NB4 (cell line): Measurements from ENCODE around the gene NATD1.
A peak's percentile ranks its signal among the peaks of the same experiment; 100 is the strongest.

ENCODE experiments used
- DNase-seq: peaks from one replicate; pipeline ENCODE4 v3.0.0; 2010; ENCODE audit warnings: low read depth
- H3K4me3 ChIP-seq: one replicate; pipeline ENCODE4 v1.5.1; 2011; ENCODE audit warnings: mild to moderate bottlenecking, low read depth, low read length, moderate library complexity
- MYC ChIP-seq: IDR thresholded peaks from 2 replicates; pipeline ENCODE4 v1.6.1; 2011; ENCODE audit warnings: low read depth, low read length
- POLR2A ChIP-seq: IDR thresholded peaks from 2 replicates; pipeline ENCODE4 v1.6.1; 2011; ENCODE audit warnings: mild to moderate bottlenecking; ENCODE audit not compliant: insufficient read length; ENCODE audit errors: extremely low read depth
- TF ChIP-seq, protein P1 (sequence below): IDR thresholded peaks from one replicate; pipeline ENCODE4 v1.5.1; 2012; ENCODE audit warnings: low read depth, low read length
- TF ChIP-seq, protein P2 (sequence below): IDR thresholded peaks from 2 replicates; pipeline ENCODE4 v1.6.1; 2011; ENCODE audit warnings: low read depth, low read length

NATD1 gene

DNA sequence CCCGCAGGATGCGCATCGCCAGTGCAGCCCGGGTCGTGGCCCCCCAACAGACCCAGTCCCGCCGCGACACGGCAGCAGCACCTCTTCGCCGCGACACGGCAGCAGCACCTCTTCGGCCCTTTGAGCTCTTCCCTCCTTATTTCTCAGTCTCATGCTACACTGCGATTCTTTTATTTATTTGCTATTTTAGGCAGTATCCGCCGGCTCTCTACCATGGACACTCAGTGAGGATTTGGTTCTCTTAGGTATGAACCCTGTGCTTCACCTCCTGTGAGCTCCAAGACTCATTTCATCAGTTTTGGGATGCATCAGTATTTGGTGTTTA, 23.0 kb upstream of the NATD1 start:
- no peak overlapping the region for H3K4me3 ChIP-seq
- TF ChIP-seq POLR2A (no peak), MYC (no peak)
- TF ChIP-seq, protein P1, sequence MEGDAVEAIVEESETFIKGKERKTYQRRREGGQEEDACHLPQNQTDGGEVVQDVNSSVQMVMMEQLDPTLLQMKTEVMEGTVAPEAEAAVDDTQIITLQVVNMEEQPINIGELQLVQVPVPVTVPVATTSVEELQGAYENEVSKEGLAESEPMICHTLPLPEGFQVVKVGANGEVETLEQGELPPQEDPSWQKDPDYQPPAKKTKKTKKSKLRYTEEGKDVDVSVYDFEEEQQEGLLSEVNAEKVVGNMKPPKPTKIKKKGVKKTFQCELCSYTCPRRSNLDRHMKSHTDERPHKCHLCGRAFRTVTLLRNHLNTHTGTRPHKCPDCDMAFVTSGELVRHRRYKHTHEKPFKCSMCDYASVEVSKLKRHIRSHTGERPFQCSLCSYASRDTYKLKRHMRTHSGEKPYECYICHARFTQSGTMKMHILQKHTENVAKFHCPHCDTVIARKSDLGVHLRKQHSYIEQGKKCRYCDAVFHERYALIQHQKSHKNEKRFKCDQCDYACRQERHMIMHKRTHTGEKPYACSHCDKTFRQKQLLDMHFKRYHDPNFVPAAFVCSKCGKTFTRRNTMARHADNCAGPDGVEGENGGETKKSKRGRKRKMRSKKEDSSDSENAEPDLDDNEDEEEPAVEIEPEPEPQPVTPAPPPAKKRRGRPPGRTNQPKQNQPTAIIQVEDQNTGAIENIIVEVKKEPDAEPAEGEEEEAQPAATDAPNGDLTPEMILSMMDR, result no peak
- TF ChIP-seq, protein P2, sequence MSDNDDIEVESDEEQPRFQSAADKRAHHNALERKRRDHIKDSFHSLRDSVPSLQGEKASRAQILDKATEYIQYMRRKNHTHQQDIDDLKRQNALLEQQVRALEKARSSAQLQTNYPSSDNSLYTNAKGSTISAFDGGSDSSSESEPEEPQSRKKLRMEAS, result no peak
- DNase-seq, result no peak

DNA sequence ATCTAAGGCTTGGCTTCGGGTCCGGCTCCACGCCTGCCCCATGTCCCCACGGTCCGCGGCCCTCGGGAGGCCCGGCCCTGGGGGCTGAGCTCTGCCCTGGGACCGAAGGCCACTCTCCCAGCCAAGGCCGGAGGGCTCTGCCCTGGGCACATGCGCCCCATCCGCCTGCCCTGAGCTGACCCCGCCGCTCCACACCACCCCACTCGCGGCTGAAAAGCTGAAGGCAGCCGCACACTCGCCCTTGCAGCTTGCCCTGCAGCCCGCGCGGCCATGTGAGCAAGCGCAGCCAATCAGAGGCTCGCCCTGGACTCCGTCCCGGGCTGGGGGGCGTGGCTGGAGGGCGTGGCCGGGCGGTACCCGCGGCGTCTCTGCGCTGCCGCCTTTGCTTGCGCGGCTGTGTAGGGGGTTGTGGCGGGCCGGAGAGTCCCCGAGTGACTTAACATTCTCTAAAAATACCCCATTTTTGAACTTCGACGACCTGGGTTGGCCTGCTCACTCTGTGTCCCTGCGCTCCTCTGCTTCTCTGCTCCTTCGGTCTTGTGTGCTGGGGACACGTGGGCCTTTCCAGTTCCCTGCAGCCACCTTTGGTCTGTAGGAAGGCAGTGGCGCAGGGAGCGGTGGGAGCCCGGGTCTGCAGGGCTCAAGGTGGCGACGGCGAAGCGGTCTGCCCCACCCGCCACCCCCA, 22.5 kb upstream of the NATD1 start:
- H3K4me3 ChIP-seq, result peak overlapping the region; percentile 56
- peak; percentile 89 for DNase-seq
- TF ChIP-seq, protein P1, result no peak
- TF ChIP-seq POLR2A (peak; percentile 60), MYC (no peak; the same call in none of the 2 replicates)
- TF ChIP-seq, protein P2, result peak; percentile 77

DNA sequence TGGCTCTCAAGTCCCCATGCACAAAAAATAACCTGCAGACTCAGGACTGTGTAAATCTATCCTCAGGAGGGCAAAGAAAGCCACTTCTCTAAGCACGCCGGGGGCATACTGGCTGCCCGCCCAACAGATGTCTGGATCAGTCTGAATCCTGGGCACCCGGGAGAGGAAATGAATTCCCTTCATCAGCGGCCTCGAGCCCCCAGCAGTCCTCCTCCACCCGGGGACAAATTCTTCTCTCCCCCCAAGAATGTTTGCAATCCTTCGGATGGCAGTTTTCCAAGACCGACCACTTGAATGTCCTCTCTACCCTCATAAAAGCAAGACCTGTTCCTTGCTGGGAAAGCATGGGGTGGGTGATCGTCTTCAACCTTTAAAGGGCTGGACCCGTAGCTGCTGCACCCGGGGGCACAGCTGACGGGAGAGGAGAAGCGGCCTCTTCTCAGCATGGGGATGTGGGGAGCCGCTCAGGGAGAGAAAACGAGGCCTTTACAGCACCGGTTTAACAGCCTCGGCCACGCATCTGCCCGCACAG, 21.9 kb upstream of the NATD1 start:
- TF ChIP-seq, protein P2, result no peak
- TF ChIP-seq, protein P1, result no peak
- no peak for TF ChIP-seq MYC
- TF ChIP-seq POLR2A, result no peak
- DNase-seq, result peak; percentile 30
- H3K4me3 ChIP-seq, result peak overlapping the region; percentile 56

DNA sequence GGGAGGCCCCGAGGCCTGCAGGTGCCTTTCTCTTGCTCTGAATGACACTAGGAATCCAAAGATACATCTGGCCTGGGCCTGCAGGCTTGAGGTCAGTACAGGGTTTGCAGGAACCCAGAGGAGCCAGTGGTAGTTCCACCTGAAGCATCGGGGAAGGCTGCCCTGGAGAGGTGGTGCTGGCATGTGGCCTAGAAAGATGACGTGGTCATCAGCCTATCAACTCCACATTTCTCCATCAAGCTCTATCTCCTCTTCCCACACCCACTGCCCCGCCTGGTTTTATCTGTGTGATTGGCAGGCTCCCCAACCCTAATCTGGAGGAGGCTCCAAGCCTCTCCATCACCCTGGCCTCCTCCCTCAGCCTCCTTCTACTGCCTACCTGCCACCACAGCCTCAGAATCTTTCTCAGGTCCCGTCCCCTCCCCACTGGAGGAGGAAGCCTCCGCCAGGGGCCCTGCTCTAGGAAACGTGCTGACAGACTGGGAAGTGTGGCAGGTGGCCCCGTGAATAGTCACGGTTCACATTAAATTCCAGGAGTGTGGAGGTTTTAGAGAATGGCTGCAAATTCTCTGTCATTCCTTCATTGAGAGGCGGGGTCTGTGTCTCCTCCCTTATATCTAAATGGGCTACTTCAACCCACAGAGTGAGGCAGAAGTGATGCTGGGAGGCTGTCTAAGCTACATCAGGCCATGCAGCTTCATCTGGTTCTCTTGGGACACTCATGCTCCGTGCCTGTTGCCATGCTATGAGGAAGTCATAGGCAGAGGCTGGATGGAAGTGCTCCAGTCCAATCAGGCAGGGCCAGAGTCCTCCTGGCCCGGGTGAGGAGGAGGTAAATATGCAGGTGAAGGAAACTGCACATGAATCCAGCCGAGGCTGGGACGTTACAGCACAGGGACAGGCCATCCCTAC, 19.9 kb upstream of the NATD1 start:
- DNase-seq, result peak; percentile 57
- TF ChIP-seq, protein P1, result no peak
- TF ChIP-seq POLR2A (no peak), MYC (no peak)
- TF ChIP-seq, protein P2, result no peak
- no peak overlapping the region for H3K4me3 ChIP-seq

DNA sequence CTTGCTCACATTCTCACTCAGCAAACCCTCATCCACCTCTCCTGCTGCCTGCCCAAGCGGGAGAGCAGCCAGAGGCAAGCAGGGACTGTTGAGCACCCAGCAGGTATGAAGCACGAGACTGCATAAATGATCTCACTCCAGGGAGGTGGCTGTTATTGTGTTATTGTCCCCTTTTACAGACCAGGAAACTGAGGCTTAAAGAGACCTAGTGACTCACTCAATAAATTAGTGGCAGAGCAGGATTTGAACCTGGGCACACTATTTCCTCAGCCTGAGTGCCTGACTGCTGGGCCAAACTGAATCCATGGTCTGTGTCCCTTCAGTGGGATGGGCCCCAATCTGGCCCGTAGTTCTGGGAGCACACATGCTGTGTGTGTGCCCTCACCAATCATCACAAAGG, 19.0 kb upstream of the NATD1 start:
- no peak overlapping the region for H3K4me3 ChIP-seq
- TF ChIP-seq, protein P2, result no peak
- TF ChIP-seq, protein P1, result no peak
- no peak for TF ChIP-seq MYC
- no peak for TF ChIP-seq POLR2A
- no peak for DNase-seq
